ENCODE measurements around the gene XRCC4.

DNA sequence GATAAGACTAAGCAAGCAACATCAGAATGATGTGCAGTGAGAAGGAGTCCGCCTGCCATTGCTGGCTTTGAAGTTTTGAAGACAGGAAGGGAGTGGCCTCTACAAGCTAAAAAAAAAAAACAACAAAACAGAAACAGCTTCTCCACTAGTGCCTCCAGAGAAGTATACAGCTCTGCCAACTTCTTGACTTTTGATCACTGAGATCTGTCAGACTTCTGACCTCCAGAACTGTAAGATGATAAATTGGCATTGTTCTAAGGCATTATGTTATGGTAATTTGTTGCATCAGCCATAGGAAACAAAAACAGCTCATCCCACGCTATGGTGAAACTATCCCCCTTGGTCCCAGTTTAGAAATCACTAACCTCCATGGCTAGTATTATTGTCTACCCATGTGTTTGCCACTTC lies 263.2 kb downstream of the XRCC4 start:
- TF ChIP-seq, protein P1, sequence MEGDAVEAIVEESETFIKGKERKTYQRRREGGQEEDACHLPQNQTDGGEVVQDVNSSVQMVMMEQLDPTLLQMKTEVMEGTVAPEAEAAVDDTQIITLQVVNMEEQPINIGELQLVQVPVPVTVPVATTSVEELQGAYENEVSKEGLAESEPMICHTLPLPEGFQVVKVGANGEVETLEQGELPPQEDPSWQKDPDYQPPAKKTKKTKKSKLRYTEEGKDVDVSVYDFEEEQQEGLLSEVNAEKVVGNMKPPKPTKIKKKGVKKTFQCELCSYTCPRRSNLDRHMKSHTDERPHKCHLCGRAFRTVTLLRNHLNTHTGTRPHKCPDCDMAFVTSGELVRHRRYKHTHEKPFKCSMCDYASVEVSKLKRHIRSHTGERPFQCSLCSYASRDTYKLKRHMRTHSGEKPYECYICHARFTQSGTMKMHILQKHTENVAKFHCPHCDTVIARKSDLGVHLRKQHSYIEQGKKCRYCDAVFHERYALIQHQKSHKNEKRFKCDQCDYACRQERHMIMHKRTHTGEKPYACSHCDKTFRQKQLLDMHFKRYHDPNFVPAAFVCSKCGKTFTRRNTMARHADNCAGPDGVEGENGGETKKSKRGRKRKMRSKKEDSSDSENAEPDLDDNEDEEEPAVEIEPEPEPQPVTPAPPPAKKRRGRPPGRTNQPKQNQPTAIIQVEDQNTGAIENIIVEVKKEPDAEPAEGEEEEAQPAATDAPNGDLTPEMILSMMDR (IDR thresholded peaks at IDR 0.05; ENCODE audit: low read depth, low read length, missing input control) = no peak
- TF ChIP-seq RAD21 (IDR thresholded peaks at IDR 0.05) (no peak), HNF4G (IDR thresholded peaks at IDR 0.05) (no peak), JUND (IDR thresholded peaks at IDR 0.05) (no peak)
